MM.1S (cell line): Measurements from ENCODE around the gene BEND6.

Source experiments
- CTCF ChIP-seq: fragments of 300-600 bp; sonication (generic); IDR thresholded peaks from 2 replicates; pipeline ENCODE4 v1.5.1; 2016; ENCODE audit warnings: antibody characterized with exemption, low read length, mixed read lengths
- EZH2 ChIP-seq: fragments of 300-600 bp; sonication (generic); optimal IDR thresholded peaks from 2 replicates; pipeline ENCODE3; 2017; ENCODE audit warnings: low read depth, mild to moderate bottlenecking, antibody characterized with exemption, low read length, mixed read lengths

DNA sequence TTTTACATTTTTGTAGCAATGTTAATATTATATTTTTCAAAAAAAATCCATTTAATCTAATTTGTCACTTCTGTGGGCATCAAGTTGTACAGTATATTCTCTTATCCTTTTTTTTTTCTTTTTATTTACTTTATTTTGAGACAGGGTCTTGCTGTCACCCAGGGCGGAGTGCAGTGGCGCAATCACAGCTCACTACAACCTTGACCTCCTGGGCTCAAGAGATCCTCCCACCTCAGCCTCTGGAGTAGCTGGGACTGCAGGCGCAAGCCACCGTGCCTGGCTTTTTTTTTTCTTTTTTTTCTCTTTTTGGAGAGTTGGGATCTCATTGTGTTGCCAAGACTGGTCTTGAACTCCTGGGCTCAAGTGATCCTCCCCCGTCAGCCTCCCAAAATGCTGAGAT lies 14.4 kb upstream of the BEND6 start:
- TF ChIP-seq CTCF (no peak), EZH2 (no peak)
